Sigmoid colon (tissue), 4 donors: ENCODE results near the gene HSDL2.

Experiments
- CTCF ChIP-seq, 4 experiments: fragments of 450-650 bp in 3 of 4; fragments of 200-600 bp in 1 of 4; IDR thresholded peaks; one replicate each; pipeline ENCODE4 v1.5.1; 2016 to 2019; ENCODE audit warnings: antibody characterized with exemption in 4 of 4, mild to moderate bottlenecking in 3 of 4, moderate library complexity in 2 of 4
- EP300 ChIP-seq, 4 donors: sonication (generic); formaldehyde crosslinking; IDR thresholded peaks; one replicate each; pipeline ENCODE4 v1.6.1; 2017; ENCODE audit warnings: antibody characterized with exemption in 4 of 4

- TF ChIP-seq CTCF (IDR thresholded peaks at IDR 0.05) = no peak
- no peak for TF ChIP-seq EP300 (IDR thresholded peaks at IDR 0.05)
Measured at GRCh38 chr9:112472996-112473395, 93.1 kb downstream of the HSDL2 start.
